B cell (primary cell): ENCODE measurements around the gene TUBB4B. TPM values are rescaled to one million over a fixed set of nuclear protein-coding genes. Genes with fewer than 3 reads are reported as not detected.

Experiments
- ATAC-seq: fragments of 200-7000 bp; cut with Tn5 transposase; one replicate; pipeline ENCODE4 v1.10.0; 2021; ENCODE audit warnings: low read depth, mild to moderate bottlenecking, moderate number of reproducible peaks, moderate library complexity
- CTCF ChIA-PET: fragments of 350-600 bp; sonication (Branson Sonifier 250); formaldehyde crosslinking; loops from one replicate; lab custom pipeline; 2021; ENCODE audit warnings: antibody characterized with exemption, inconsistent platforms; lab: Charles Lee
- POLR2A ChIA-PET: fragments of 350-600 bp; sonication (Branson Sonifier 250); formaldehyde crosslinking; loops from one replicate; lab custom pipeline; 2021; ENCODE audit warnings: antibody characterized with exemption; lab: Charles Lee
- DNase-seq: peaks from one replicate; pipeline ENCODE4 v3.0.0; 2013
- H2AFZ ChIP-seq: 2 replicates; pipeline ENCODE4 v1.6.1; 2012; ENCODE audit warnings: mild to moderate bottlenecking, low read depth, low read length; ENCODE audit not compliant: insufficient read depth, poor library complexity, severe bottlenecking
- H3K27ac ChIP-seq, 2 donors: 1 replicate in 1 of 2; 2 replicates in 1 of 2; pipeline ENCODE4 v1.5.1; 2012 to 2013; ENCODE audit warnings: low read length in 2 of 2, mild to moderate bottlenecking in 2 of 2, moderate library complexity in 1 of 2
- H3K27me3 ChIP-seq, 4 experiments: fragments of 200-600 bp in 1 of 4; sonication (generic) in 1 of 4; replicated peaks in 1 of 4; 1 replicate in 2 of 4; 2 replicates in 2 of 4; pipeline versions ENCODE4 v1.6.1 to v1.7.0; 2013 to 2016; ENCODE audit warnings: low read length in 3 of 4, mild to moderate bottlenecking in 2 of 4, mixed read lengths in 1 of 4, moderate library complexity in 1 of 4; ENCODE audit not compliant: insufficient read depth in 4 of 4, control insufficient read depth in 3 of 4; ENCODE audit errors: control extremely low read depth in 1 of 4
- H3K36me3 ChIP-seq, 2 experiments: replicated peaks in 1 of 2; 1 replicate in 1 of 2; 2 replicates in 1 of 2; pipeline versions ENCODE4 v1.6.1 to v1.7.1; 2013; ENCODE audit warnings: low read length in 1 of 2; ENCODE audit not compliant: insufficient read depth in 2 of 2, control insufficient read depth in 1 of 2; ENCODE audit errors: control extremely low read depth in 1 of 2, extremely low read depth in 1 of 2
- H3K4me1 ChIP-seq, 2 donors: fragments of 200-600 bp in 1 of 2; sonication (generic) in 1 of 2; 1 replicate in 1 of 2; 2 replicates in 1 of 2; pipeline versions ENCODE4 v1.5.1 to v1.6.1; 2013 to 2017; ENCODE audit warnings: low read length in 2 of 2; ENCODE audit not compliant: control insufficient read depth in 2 of 2, insufficient read depth in 2 of 2
- H3K4me2 ChIP-seq: replicated peaks from 2 replicates; pipeline ENCODE3; 2012; ENCODE audit warnings: mild to moderate bottlenecking, low read depth, low read length; ENCODE audit not compliant: poor library complexity, severe bottlenecking
- H3K4me3 ChIP-seq, 5 experiments: fragments of 200-600 bp in 1 of 5; sonication (generic) in 1 of 5; 1 replicate in 3 of 5; 2 replicates in 2 of 5; pipeline versions ENCODE4 v1.5.1 to v1.7.0; 2011 to 2016; ENCODE audit warnings: low read length in 4 of 5, mild to moderate bottlenecking in 4 of 5, low read depth in 2 of 5, control low read depth in 1 of 5, moderate library complexity in 1 of 5; ENCODE audit not compliant: insufficient read depth in 1 of 5; ENCODE audit errors: control extremely low read depth in 1 of 5, extremely low read depth in 1 of 5
- H3K79me2 ChIP-seq: fragments of 200-600 bp; sonication (generic); one replicate; pipeline ENCODE4 v1.6.0; 2016; ENCODE audit warnings: low read length; ENCODE audit not compliant: control insufficient read depth, insufficient read depth
- H3K9ac ChIP-seq: fragments of 200-600 bp; sonication (generic); 2 replicates; pipeline ENCODE4 v1.6.1; 2017; ENCODE audit warnings: mild to moderate bottlenecking, low read length, moderate library complexity
- H3K9me3 ChIP-seq, 3 donors: one replicate each; pipeline versions ENCODE4 v1.6.1 to v1.7.1; 2013; ENCODE audit warnings: low read length in 2 of 3; ENCODE audit not compliant: control insufficient read depth in 2 of 3, insufficient read depth in 1 of 3; ENCODE audit errors: control extremely low read depth in 1 of 3
- H4K20me1 ChIP-seq: 2 replicates; pipeline ENCODE4 v1.6.0; 2012; ENCODE audit warnings: mild to moderate bottlenecking, low read length; ENCODE audit not compliant: insufficient read depth, control insufficient read depth, poor library complexity, severe bottlenecking
- H3K27ac Mint-ChIP-seq: one replicate; pipeline ENCODE4 v1.8.0; 2021; ENCODE audit warnings: mixed read lengths
- H3K27me3 Mint-ChIP-seq: one replicate; pipeline ENCODE4 v1.8.0; 2021; ENCODE audit warnings: mixed read lengths
- H3K4me1 Mint-ChIP-seq: one replicate; pipeline ENCODE4 v1.8.0; 2021; ENCODE audit warnings: mixed read lengths
- H3K4me3 Mint-ChIP-seq: one replicate; pipeline ENCODE4 v1.8.0; 2021; ENCODE audit warnings: mixed read lengths
- H3K9me3 Mint-ChIP-seq: one replicate; pipeline ENCODE4 v1.8.0; 2022; ENCODE audit warnings: mixed read lengths; ENCODE audit not compliant: insufficient read depth
- CTCF ChIP-seq: fragments of 200-600 bp; IDR thresholded peaks from one replicate; pipeline ENCODE4 v1.8.0; 2022; ENCODE audit warnings: antibody characterized with exemption, mild to moderate bottlenecking
- EZH2 ChIP-seq: IDR thresholded peaks from 2 replicates; pipeline ENCODE4 v1.6.1; 2012; ENCODE audit warnings: borderline replicate concordance, low read depth, mild to moderate bottlenecking, moderate library complexity, low read length; ENCODE audit not compliant: insufficient read depth, poor library complexity, severe bottlenecking
- WGBS: methylation state at CpG from one replicate; pipeline ENCODE4 v1.1.5; 2013; ENCODE audit warnings: missing lambda C conversion rate; ENCODE audit not compliant: insufficient coverage; 5-methylcytosine and 5-hydroxymethylcytosine counted together
- intact Hi-C: fragments of 100-400 bp; cut with micrococcal nuclease; formaldehyde crosslinking; loops from one replicate; pipeline ENCODE4 v1.10.0; 2022
- polyA plus RNA-seq: library from polyadenylated mRNA; depleted of rRNA; stranded (reverse); fragments of >200 nt; gene quantifications from 2 replicates; pipeline ENCODE4 v1.2.3, GENCODE V29; 2012
- total RNA-seq, 2 donors: library from RNA; stranded (reverse); fragments of 120-200 nt in 1 of 2; gene quantifications; 1 replicate in 1 of 2; 2 replicates in 1 of 2; pipeline versions ENCODE4 v1.2.3 to v1.2.4, GENCODE V29; 2013 to 2022

Gene TUBB4B
- total and polyA plus RNA-seq, 2 donors (not counting 1 experiment from before 2014, with no cell fraction given): 110 to 261 TPM

- peak; percentile 27 for DNase-seq
- ATAC-seq: no peak
- Histone ChIP-seq H3K9ac (peak overlapping the region; percentile 83), H3K4me3 (no peak overlapping the region), H3K4me1 (peaks cover 36 to 64% of the 10 kb centered on the region in 2 donors), H4K20me1 (peaks cover 25% of the 10 kb centered on the region), H2AFZ (no peak overlapping the region), H3K36me3 (peaks cover 0 to 12% of the 10 kb centered on the region in 2 experiments), H3K79me2 (peaks cover 20% of the 10 kb centered on the region), H3K27me3 (no peaks in the 10 kb centered on the region), H3K9me3 (no peaks in the 10 kb centered on the region), H3K27ac (peak overlapping the region in 1 of 2 donors; percentile 79), H3K4me2 (peak overlapping the region; percentile 100)
- CTCF ChIA-PET: interaction anchor here (1.1 kb wide), 1 partner anchor 10 kb away, joined by 3 read pairs; no protein-coding TSS in a partner anchor
- H3K27ac Mint-ChIP-seq: no peak overlapping the region
- no peaks in the 10 kb centered on the region for H3K9me3 Mint-ChIP-seq
- POLR2A ChIA-PET: interaction anchor here (1.3 kb wide), 1 partner anchor 11 kb away, joined by 4 read pairs; no protein-coding TSS in a partner anchor
- intact Hi-C loops: no loop called here
- H3K4me3 Mint-ChIP-seq: no peak overlapping the region
- WGBS: 95% methylated on average over 139 of the region's 139 CpGs
- H3K4me1 Mint-ChIP-seq: peaks cover 49% of the 10 kb centered on the region
- no peaks in the 10 kb centered on the region for H3K27me3 Mint-ChIP-seq
- TF ChIP-seq EZH2: no peak
- TF ChIP-seq CTCF: no peak
These were observed 37.9 kb downstream of the TUBB4B start for GRCh38 chr9:137278721-137279711.
